Activated naive CD8-positive, alpha-beta T cell treated with anti-CD3 and anti-CD28 coated beads, Interleukin-2, amount 50 U/mL, for 24 hours (primary cell): ENCODE data around the gene XPR1.
A peak's percentile ranks its signal among the peaks of the same experiment; 100 is the strongest.
"Not testable (repeated sequence)": the region's sequence is repeated elsewhere in the genome, so short reads cannot be mapped to it uniquely, and the experiment has no call there.

Experiments
- ATAC-seq: fragments of 150-1000 bp; cut with Tn5 transposase; one replicate; pipeline ENCODE4 v1.10.0; 2021
- DNase-seq: peaks from one replicate; pipeline ENCODE4 v3.0.0; 2021
- H3K27ac Mint-ChIP-seq: one replicate; pipeline ENCODE4 v1.8.0; 2021; ENCODE audit warnings: mild to moderate bottlenecking, mixed read lengths
- H3K27me3 Mint-ChIP-seq: one replicate; pipeline ENCODE4 v1.8.0; 2021; ENCODE audit warnings: mixed read lengths
- H3K36me3 Mint-ChIP-seq: one replicate; pipeline ENCODE4 v1.8.0; 2021; ENCODE audit warnings: low read depth, mixed read lengths
- H3K4me1 Mint-ChIP-seq: one replicate; pipeline ENCODE4 v1.8.0; 2021; ENCODE audit warnings: mixed read lengths
- H3K4me3 Mint-ChIP-seq: one replicate; pipeline ENCODE4 v1.8.0; 2021; ENCODE audit warnings: mild to moderate bottlenecking, moderate library complexity, mixed read lengths
- H3K9me3 Mint-ChIP-seq: one replicate; pipeline ENCODE4 v1.8.0; 2021; ENCODE audit warnings: mixed read lengths

Gene XPR1

GRCh38 chr1:180646093-180646492, 14.3 kb downstream of the XPR1 start:
- Mint-ChIP-seq H3K27me3 (no peaks in the 10 kb centered on the region), H3K4me3 (no peak overlapping the region), H3K9me3 (peaks cover 4% of the 10 kb centered on the region), H3K27ac (no peak overlapping the region), H3K4me1 (peaks cover 22% of the 10 kb centered on the region), H3K36me3 (peaks cover 18% of the 10 kb centered on the region)
- ATAC-seq (no peak), DNase-seq (no peak)

- H3K27ac Mint-ChIP-seq, result no peak overlapping the region
- no peak for DNase-seq
- peaks cover 22% of the 10 kb centered on the region for H3K4me1 Mint-ChIP-seq
- no peaks in the 10 kb centered on the region for H3K27me3 Mint-ChIP-seq
- no peak overlapping the region for H3K4me3 Mint-ChIP-seq
- H3K36me3 Mint-ChIP-seq, result peaks cover 18% of the 10 kb centered on the region
- peaks cover 4% of the 10 kb centered on the region for H3K9me3 Mint-ChIP-seq
- ATAC-seq, result peak; percentile 43
These were observed 14.7 kb downstream of the XPR1 start for GRCh38 chr1:180646547-180646946.

- no peak overlapping the region for H3K27ac Mint-ChIP-seq
- no peak overlapping the region for H3K4me3 Mint-ChIP-seq
- DNase-seq (no peak), ATAC-seq (no peak)
- no peaks in the 10 kb centered on the region for H3K27me3 Mint-ChIP-seq
- peaks cover 29% of the 10 kb centered on the region for H3K9me3 Mint-ChIP-seq
- peaks cover 3% of the 10 kb centered on the region for H3K4me1 Mint-ChIP-seq
- H3K36me3 Mint-ChIP-seq, result peaks cover 20% of the 10 kb centered on the region
These were observed 21.0 kb downstream of the XPR1 start for GRCh38 chr1:180652792-180653191.

DNA sequence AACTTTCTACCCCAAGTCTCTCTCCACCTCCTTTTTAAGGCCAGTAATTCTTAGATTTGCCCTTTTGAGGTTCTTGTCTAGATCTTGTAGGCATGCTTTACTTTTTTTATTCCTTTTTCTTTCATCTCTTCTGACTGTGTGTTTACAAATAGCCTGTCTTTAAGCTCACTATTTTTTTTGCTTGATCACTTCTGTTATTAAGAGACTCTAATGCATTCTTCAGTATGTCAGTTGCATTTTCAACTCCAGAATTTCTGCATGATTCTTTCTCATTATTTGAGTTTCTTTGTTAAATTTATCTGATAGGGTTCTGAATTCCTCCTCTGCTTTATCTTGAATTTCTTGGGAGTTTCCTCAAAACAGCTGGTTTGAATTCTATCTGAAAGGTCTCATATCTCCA, 30.9 kb downstream of the XPR1 start:
- Mint-ChIP-seq H3K27ac (no peak overlapping the region), H3K27me3 (no peaks in the 10 kb centered on the region), H3K4me1 (peaks cover 2% of the 10 kb centered on the region), H3K4me3 (no peak overlapping the region), H3K9me3 (peaks cover 74% of the 10 kb centered on the region), H3K36me3 (peaks cover 81% of the 10 kb centered on the region)
- ATAC-seq (no peak), DNase-seq (no peak)

- peaks cover 51% of the 10 kb centered on the region for H3K36me3 Mint-ChIP-seq
- H3K4me3 Mint-ChIP-seq, result no peak overlapping the region
- H3K9me3 Mint-ChIP-seq, result peaks cover 45% of the 10 kb centered on the region
- DNase-seq (no peak), ATAC-seq (no peak)
- H3K4me1 Mint-ChIP-seq, result peaks cover 14% of the 10 kb centered on the region
- H3K27ac Mint-ChIP-seq, result no peak overlapping the region
- no peaks in the 10 kb centered on the region for H3K27me3 Mint-ChIP-seq
These were observed 38.9 kb downstream of the XPR1 start for GRCh38 chr1:180670681-180671080.

DNA sequence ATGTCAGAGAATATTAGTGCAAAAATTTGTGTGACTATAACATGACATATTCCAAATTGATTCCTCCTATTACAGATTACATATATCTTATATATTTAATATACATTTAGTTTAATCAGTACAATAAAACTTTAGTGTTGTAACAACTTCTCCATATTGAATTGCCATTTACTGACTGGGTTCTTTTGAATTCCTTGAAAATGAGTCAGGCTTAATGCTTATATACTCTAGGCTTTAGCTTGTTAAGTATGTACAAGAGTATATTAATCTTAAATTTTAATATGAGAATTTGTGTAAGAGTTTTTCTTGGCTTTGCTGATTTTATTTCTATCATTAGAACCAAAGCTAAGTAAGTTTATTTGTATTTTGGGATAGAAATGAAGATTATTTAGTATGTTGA, 40.3 kb downstream of the XPR1 start:
- peaks cover 45% of the 10 kb centered on the region for H3K36me3 Mint-ChIP-seq
- no peak for DNase-seq
- H3K4me3 Mint-ChIP-seq, result no peak overlapping the region
- no peaks in the 10 kb centered on the region for H3K27me3 Mint-ChIP-seq
- ATAC-seq, result no peak
- no peak overlapping the region for H3K27ac Mint-ChIP-seq
- peaks cover 14% of the 10 kb centered on the region for H3K4me1 Mint-ChIP-seq
- H3K9me3 Mint-ChIP-seq, result peaks cover 35% of the 10 kb centered on the region

- Mint-ChIP-seq H3K9me3 (peaks cover 31% of the 10 kb centered on the region), H3K36me3 (peaks cover 44% of the 10 kb centered on the region), H3K4me1 (peaks cover 12% of the 10 kb centered on the region), H3K27me3 (no peaks in the 10 kb centered on the region), H3K4me3 (no peak overlapping the region), H3K27ac (no peak overlapping the region)
- DNase-seq (no peak), ATAC-seq (no peak)
These were observed 40.7 kb downstream of the XPR1 start for GRCh38 chr1:180672505-180672904.

GRCh38 chr1:180674603-180675530, 43.0 kb downstream of the XPR1 start:
- no peak overlapping the region for H3K4me3 Mint-ChIP-seq
- peaks cover 37% of the 10 kb centered on the region for H3K36me3 Mint-ChIP-seq
- H3K4me1 Mint-ChIP-seq, result peaks cover 10% of the 10 kb centered on the region
- H3K27ac Mint-ChIP-seq, result no peak overlapping the region
- ATAC-seq, result no peak
- no peak for DNase-seq
- H3K9me3 Mint-ChIP-seq, result peaks cover 24% of the 10 kb centered on the region
- H3K27me3 Mint-ChIP-seq, result no peaks in the 10 kb centered on the region

DNA sequence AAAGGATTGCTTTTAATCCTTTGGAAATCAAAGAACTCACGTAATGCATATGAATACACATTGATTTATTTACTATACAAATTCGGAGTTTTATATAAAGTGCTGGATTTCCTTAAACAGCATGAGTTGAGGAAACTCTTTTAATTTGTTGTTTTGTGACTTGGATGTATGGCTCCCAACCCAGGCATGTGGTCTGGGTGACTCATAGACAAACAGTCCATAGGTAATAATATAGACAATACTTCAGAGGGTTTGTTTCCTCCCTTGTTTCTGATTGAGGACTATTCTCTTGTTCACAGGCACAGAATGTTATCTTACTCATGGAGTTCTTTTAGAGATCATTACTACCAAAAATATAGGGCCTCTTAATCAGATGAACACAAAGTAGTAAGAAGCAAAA, 43.8 kb downstream of the XPR1 start:
- Mint-ChIP-seq H3K4me3 (no peak overlapping the region), H3K9me3 (peaks cover 18% of the 10 kb centered on the region), H3K27ac (no peak overlapping the region), H3K27me3 (no peaks in the 10 kb centered on the region), H3K36me3 (peaks cover 35% of the 10 kb centered on the region), H3K4me1 (peaks cover 6% of the 10 kb centered on the region)
- ATAC-seq (no peak), DNase-seq (no peak)

DNA sequence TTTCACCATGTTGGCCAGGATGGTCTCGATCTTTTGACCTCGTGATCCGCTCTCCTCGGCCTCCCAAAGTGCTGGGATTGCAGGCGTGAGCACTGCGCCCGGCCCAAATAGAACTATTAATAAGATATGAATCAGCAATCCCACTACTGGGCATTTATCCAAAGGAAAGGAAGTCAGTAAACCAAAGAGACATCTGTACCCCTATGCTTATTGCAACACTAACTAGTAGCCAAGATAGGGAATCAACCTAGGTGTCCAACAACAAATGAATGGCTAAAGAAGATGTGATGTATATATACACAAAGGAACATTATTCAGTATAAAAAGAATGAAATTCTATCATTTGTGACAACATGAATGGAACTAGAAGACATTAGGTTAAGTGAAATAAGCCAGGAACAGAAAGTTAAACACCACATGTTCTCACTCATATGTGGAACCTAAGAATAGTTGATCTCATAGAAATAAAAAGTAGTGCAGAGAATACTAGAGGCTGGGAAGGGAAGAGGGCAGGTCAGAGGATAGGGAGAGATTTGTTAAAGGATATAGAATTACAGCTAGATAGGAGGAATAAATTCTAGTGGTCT, 48.8 kb downstream of the XPR1 start:
- H3K4me1 Mint-ChIP-seq, result no peaks in the 10 kb centered on the region
- ATAC-seq (no peak), DNase-seq (no peak)
- H3K36me3 Mint-ChIP-seq, result peaks cover 43% of the 10 kb centered on the region
- H3K4me3 Mint-ChIP-seq, result no peak overlapping the region
- no peak overlapping the region for H3K27ac Mint-ChIP-seq
- H3K27me3 Mint-ChIP-seq, result no peaks in the 10 kb centered on the region
- H3K9me3 Mint-ChIP-seq, result peaks cover 3% of the 10 kb centered on the region

DNA sequence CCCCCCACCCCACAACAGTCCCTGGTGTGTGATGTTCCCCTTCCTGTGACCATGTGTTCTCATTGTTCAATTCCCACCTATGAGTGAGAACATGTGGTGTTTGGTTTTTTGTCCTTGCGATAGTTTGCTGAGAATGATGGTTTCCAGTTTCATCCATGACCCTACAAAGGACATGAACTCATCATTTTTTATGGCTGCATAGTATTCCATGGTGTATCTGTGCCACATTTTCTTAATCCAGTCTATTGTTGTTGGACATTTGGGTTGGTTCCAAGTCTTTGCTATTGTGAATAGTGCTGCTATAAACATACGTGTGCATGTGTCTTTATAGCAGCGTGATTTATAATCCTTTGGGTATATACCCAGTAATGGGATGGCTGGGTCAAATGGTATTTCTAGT, 51.3 kb downstream of the XPR1 start:
- H3K36me3 Mint-ChIP-seq, result peaks cover 37% of the 10 kb centered on the region
- ATAC-seq, H3K9me3 Mint-ChIP-seq, H3K27me3 Mint-ChIP-seq, H3K4me1 Mint-ChIP-seq, H3K4me3 Mint-ChIP-seq, H3K27ac Mint-ChIP-seq, DNase-seq: not testable (repeated sequence)

DNA sequence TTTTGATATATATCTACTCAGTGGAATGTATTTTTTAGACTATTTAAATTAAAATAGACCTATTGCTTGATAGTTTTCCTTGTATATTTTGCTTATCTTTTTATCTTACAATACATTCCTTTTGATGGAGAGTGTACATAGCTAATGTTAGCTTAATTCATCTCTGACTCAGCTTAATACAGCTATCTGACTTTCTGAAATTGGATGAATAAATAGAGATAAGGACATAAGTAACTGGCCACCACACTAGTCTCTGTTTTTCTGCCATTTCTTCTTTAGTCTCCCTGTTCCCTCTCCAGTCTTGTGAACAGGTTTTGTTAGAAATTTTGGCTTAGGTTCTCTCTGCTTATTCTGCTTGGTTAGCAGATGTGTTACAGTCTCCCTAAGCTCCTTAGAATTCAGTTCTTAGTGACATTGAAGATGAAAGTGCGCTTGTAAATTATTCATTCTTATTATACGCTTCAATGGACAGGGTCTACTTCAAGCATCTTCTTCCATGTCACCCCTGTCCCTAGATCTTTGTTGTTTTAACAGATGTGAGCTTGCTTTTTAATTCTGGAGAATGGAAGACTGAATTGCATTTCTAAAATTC, 59.6 kb downstream of the XPR1 start:
- H3K4me3 Mint-ChIP-seq, result no peak overlapping the region
- no peaks in the 10 kb centered on the region for H3K27me3 Mint-ChIP-seq
- peaks cover 12% of the 10 kb centered on the region for H3K4me1 Mint-ChIP-seq
- DNase-seq (no peak), ATAC-seq (no peak)
- peaks cover 18% of the 10 kb centered on the region for H3K36me3 Mint-ChIP-seq
- peaks cover 17% of the 10 kb centered on the region for H3K9me3 Mint-ChIP-seq
- H3K27ac Mint-ChIP-seq, result no peak overlapping the region

DNA sequence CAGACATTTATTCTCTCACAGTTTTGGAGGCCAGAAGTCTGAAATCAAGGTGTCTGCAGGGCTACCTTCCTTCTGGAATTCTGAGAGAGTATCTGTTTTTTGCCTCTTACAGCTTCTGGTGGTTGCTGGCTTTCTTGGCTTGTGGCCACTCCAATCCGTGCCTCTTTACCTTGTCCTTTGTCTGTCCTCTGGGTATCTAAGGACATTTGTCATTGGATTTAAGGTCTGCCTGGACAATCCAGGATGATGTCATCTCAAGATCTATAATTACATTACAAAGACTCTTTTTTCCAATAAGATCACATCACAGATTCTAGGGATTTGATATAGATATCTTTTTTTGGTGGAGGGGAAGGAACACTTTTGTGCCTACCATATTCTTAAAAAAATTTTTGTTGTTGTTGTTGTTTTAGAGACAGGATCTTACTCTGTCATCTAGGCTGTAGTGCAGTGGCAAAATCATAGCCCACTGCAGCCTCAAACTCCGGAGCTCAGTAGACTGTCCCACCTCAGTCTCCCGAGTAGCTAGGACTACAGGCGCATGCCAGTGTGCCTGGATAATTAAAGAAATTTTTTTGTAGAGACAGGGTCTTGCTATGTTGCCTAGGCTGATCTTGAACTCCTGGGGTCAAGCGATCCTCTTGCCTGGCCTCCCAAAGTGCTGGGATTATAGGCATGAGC, 61.9 kb downstream of the XPR1 start:
- Mint-ChIP-seq H3K36me3 (peaks cover 38% of the 10 kb centered on the region), H3K27me3 (no peaks in the 10 kb centered on the region), H3K4me1 (peaks cover 12% of the 10 kb centered on the region), H3K9me3 (peaks cover 39% of the 10 kb centered on the region), H3K27ac (no peak overlapping the region), H3K4me3 (no peak overlapping the region)
- ATAC-seq, result no peak
- DNase-seq, result no peak

DNA sequence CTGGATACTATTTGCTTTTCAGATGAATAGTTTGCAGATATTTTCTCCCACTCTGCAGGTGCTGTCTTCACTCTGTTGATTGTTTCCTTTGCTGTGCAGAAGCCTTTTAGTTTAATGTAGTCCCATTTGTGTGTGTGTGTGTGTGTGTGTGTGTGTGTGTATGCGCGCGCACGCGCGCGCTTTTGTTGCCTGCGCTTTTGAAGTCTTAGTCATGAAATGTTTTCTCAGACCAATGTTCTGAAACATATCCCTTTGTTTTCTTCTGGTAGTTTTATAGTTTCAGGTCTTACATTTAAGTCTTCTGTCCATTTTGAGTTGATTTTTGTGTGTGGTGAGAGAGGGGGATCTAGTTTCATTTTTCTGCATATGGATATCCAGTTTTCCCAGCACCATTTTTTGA, 63.5 kb downstream of the XPR1 start:
- Mint-ChIP-seq H3K27me3 (no peaks in the 10 kb centered on the region), H3K4me1 (peaks cover 12% of the 10 kb centered on the region), H3K27ac (no peak overlapping the region), H3K4me3 (no peak overlapping the region), H3K9me3 (peaks cover 41% of the 10 kb centered on the region), H3K36me3 (peaks cover 40% of the 10 kb centered on the region)
- DNase-seq (no peak), ATAC-seq (no peak)
